Measurements from ENCODE around the gene CRYBA4.

CRYBA4 gene

DNA sequence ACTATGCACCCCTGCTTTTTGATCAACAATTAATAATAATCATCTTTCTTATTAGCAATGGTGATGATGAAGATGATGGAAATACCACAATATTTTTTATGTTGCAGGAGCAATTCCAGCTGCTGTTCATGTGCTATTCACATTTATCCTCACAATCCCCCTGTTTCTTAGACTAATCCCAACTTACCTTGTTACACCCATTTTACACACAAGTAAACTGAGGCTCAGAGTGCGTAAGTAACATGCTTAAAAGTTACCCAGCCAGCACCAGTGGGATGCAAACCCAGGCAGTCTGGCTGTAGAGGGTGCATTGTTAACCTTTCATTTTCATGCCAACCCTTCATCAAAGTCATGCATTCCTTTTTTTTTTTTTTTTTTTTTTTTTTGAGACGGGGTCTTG, 1.6 kb upstream of the CRYBA4 start:
- DNase-seq (ENCODE audit: low read depth in 4 of 4, low spot score in 1 of 4): no peak

DNA sequence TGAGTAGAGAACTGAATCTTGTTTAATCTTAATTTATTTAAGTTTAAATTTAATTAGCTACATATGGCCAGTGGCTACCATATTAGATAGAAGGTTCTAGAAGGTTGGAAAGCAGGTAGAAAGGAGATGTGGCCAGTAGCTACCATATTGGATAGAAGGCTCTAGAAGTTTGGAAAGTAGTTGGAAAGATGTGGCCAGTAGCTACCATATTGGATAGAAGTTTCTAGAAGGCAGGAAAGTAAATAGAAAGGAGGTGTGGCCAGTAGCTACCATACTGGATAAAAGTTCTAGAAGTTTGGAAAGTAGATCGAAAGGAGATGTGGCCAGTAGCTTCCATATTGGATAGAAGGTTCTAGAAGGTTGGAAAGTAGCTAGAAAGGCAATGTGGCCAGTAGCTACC, 2.2 kb downstream of the CRYBA4 start:
- no peak for DNase-seq (ENCODE audit: low read depth in 4 of 4, low spot score in 1 of 4)

DNA sequence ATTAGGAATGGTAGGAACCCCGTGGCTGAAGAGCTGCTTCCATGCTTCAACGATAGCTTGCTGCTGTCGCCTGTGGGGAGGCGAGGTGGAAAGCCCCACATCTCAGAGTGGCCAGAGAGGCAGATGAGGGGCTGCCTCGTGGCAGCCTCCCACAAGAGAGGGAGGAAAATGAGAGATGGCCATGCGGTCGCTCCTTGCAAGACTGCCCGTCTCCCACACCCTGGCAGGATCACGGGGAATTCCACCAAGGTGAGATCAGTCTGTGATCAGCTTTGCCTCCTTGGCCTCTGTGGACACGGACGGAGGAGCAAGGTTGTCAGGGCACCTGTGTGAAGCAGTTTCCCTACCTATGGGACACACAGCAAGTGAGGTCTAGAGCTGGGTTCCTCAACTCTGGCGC, 3.0 kb downstream of the CRYBA4 start:
- no peak for DNase-seq (ENCODE audit: low read depth in 4 of 4, low spot score in 1 of 4)

DNA sequence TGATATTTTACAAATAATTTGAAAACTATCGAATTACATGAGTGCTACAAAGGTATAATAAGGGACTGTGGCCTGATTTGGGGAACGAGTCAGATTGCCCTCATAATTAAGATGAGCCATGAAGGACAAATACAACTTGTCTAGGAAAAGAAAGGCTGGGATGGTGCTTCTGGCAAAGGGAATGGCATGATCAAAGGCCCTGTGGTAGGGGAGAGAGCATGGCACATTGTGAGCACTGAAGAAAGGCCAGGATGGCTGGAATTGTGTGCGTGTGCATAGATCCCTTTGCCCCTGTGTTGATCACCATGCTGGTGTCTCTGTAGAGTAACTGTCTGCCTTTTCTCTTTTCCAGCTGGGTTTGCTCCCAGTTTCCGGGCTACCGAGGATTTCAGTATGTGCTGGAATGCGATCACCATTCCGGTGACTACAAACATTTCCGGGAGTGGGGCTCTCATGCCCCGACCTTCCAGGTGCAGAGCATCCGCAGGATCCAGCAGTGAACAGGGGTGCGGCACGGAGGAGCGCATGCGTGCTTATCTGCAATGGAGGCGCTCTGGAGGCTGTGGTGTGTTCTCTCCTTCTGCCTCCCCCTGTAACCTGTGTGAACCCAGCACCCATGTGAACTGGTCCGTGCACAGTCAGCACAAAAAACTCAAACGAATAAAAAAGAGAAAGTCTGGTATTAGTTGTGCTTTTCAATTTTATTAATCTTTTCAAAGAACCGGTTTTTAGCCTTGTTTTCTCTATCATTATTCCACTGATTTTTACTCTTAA, 8.4 kb downstream of the CRYBA4 start:
- no peak for DNase-seq (ENCODE audit: low read depth in 4 of 4, low spot score in 1 of 4)

DNA sequence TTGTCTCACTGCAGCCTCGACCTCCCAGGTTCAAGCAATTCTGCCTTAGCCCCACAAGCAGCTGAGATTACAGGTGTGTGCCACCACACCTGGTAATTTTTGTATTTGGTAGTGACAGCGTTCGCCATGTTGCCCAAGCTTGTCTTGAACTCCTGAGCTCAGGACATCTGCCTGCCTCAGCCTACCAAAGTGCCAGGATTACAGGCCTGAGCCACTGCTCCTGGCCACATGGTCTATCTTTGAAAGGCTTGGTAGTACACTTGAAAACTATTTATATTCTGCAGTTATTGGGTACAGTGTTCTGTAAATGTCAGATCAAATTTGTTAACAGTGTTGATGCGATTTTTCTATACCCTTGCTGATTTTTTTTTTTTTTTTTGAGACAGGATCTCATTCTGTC, 9.5 kb downstream of the CRYBA4 start:
- DNase-seq (ENCODE audit: low read depth in 4 of 4, low spot score in 1 of 4): no peak

DNA sequence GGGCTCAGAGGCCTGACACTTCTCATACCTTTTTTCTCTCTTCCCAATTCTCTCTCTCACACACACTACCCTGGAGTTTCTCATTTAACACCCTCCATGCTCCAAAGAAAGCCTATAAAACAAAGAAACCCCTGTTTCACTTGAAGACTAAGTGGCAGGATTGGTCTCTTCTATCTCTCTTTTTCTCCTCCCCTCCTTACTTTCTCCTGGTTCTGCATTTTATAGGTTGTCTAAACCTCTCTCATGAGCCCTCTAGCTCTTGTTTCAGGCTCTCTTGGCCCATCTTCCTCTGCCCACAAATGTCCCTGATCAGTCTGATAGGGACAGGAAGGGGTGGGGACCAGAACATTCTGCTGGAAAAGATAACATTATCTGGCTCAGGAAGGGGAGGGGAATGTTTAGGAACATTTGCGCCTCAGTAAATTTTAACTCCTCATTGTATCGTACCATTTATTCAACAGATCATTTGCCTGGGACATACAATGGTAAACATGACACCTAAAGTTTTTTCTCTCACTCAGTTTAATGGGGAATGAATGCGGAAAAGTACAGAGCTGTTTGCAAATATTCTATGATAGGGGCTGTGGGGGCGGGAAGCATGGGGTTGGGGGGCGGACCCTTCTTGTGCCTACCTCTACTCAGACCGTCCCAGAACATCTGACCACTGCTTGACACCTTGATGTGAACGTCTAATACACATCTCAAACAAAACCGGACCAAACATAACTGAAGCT, 10.8 kb downstream of the CRYBA4 start:
- DNase-seq (ENCODE audit: low read depth in 4 of 4, low spot score in 1 of 4): no peak

DNA sequence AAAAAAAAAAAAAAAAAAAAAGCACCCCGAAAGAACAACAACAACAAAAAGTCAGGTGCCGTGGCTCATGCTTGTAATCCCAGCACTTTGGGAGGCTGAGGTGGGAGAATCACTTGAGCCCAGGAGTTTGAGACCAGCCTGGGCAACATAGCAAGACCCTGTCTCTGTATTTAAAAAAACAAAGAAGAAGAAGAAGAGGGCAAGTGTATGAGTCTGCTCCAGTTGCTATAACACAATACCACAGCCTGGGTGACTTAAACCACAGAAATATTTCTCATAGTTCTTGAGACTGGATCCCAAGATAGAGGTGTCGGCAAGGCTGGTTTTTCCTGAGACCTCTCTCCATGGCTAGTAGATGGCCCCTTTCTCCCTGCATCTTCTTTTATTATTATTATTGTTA, 12.4 kb downstream of the CRYBA4 start:
- DNase-seq (ENCODE audit: low read depth in 4 of 4, low spot score in 1 of 4): no peak

DNA sequence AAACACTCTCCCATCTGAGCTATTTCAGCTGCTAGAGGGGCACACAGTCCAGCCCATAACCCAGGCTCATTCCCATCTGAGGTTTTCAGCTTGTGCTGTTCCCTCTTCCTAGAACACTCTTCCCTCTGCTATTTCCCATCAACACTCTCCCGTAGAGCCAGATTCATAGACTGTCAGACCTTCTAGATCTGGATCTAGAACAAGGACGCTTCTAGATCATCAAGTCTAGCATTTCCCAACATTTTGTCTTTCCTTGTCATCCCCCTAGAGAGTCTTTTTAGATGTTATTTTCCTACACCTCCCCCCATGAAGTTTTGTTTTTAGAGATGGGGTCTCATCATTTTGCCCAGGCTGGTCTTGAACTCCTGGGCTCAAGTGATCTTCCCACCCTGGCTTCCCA, 13.4 kb downstream of the CRYBA4 start:
- no peak for DNase-seq (ENCODE audit: low read depth in 4 of 4, low spot score in 1 of 4)

DNA sequence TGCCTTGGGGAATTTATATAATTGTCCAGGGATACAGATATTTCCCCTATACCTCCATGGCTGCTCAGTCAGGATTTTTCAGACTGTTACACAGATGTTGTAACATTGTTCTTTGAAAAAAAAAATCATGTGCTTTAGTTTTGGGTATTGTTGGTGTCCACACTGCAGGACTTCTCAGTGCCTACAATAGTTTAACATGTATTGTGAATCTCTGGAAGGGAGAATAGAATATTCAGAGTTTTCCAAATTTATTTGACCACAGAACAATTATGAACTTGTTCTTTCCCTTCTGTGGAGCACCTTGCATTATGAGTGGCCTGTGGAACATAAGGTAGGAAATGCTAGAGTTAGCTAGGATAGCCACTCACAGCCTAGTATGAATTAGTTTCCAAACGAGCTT, 14.5 kb downstream of the CRYBA4 start:
- DNase-seq (ENCODE audit: low read depth in 4 of 4, low spot score in 1 of 4): no peak

DNA sequence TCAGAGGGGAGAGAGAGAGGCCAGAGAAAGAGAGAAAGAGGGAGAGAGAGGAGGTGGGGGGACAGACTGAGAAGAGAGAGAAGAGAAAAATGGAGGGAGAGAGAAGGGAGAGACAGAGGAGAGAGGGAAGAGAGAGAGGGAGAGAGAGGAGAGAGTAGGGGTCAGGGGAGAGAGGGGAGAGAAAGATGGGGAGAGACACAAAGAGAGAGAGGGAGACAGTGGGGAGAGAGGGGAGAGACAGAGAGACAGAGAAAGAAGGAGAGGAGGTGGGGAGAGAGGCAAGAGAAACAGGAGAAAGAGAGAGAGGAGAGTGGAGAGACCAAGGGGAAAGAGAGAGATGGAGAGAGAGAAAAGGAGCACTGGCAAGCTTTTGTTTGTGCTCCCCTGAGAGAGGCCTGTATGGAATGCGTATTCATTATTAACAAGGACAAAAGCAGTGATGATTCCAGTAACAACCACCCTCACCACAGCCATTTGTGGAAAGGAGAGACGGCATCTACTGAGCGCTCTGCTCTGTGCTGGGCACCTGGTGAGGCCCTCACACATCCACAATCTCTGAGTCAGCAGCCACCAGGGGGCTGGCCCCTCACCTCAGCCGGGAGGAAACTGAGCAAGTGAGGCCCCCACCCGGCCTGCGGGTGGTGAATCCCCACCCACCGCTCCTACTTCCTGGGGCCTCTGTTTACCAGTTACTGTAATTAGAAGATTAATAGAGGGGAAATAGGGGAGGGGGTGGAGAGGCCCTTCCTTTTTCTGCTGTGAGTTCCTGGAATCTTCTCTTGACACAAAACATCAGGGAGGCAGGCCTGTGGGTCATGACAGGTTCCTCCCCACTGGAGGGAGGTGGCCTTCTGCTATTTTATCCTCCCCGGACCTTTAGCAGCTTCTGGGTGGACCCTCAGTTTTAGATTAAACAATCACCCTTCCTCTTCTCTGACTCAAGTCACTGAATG, 21.0 kb downstream of the CRYBA4 start:
- peak; percentile 50 to 81 (median 63) for DNase-seq (ENCODE audit: low read depth in 4 of 4, low spot score in 1 of 4)

DNA sequence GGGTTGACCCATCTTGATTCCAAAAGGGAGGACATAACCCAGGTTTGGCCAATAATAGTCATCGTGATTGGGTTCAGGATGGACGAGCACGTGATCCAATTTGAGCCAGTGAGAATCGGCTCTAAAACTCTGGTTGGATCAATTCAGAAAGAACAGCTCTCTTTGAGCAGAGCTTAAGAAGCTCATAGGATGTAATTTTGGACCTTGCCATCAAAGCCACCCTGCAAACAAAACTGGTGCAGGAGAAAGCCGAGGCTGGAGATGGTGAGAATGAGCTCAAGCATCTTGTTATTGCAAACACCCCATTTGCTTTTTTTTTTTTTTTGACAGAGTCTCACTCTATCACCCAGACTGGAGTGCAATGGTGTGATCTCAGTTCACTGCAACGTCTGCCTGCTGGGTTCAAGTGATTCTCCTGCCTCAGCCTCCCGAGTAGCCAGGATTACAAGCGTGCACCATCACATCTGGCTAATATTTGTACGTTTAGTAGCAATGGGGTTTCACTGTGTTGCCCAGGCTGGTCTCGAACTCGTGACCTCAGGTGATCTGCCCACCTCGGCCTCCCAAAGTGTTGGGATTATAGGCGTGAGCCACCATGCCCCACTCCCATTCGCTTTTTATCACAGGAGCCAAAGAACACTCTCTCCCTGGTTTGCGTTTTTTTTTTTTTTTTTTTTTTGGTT, 21.8 kb downstream of the CRYBA4 start:
- DNase-seq (ENCODE audit: low read depth in 4 of 4, low spot score in 1 of 4): no peak

DNA sequence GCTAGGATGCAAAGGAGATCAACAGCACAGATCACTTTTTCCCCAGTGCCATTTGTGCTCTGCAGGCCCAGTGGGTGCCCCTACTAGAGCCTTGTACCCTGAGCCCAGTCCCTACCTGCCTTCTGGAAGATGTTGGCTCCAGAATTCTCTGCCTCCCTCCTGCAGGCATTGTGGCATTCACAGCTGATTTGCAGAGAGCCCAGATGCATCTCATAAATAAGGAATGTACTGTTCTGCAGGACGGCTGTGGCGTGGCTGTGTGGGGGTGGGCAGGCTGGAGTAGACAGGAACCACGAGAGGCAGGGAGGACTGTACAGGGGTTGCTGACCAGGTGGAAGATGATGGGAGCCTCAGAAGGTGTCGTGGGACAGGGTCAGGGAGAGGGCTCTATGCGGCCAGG, 24.4 kb downstream of the CRYBA4 start:
- DNase-seq (ENCODE audit: low read depth in 4 of 4, low spot score in 1 of 4): no peak

DNA sequence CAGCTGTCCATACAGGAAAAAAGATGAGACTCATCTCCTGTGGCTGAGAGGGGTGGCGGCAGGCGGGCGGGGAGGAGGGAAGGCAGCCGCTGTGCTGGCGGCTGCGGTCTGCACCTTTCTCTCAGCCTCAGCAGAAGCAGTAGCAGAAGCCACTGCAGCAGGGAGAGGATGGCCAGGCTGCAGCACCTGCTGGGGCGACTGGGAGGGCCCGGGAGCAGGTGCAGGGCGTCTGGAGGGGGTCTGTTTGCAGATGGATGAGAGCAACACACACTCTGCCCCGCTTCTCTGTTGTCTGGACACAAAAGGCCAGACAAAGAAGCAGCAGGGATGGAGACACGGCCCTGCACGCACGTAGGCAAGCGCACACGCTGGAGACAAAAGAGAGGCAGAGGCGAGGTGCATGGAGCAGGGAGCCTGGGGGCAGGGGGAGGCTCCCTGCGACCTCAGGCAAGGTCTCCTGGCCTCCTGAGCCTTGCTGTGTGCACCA, 26.3 kb downstream of the CRYBA4 start:
- no peak for DNase-seq (ENCODE audit: low read depth in 4 of 4, low spot score in 1 of 4)

DNA sequence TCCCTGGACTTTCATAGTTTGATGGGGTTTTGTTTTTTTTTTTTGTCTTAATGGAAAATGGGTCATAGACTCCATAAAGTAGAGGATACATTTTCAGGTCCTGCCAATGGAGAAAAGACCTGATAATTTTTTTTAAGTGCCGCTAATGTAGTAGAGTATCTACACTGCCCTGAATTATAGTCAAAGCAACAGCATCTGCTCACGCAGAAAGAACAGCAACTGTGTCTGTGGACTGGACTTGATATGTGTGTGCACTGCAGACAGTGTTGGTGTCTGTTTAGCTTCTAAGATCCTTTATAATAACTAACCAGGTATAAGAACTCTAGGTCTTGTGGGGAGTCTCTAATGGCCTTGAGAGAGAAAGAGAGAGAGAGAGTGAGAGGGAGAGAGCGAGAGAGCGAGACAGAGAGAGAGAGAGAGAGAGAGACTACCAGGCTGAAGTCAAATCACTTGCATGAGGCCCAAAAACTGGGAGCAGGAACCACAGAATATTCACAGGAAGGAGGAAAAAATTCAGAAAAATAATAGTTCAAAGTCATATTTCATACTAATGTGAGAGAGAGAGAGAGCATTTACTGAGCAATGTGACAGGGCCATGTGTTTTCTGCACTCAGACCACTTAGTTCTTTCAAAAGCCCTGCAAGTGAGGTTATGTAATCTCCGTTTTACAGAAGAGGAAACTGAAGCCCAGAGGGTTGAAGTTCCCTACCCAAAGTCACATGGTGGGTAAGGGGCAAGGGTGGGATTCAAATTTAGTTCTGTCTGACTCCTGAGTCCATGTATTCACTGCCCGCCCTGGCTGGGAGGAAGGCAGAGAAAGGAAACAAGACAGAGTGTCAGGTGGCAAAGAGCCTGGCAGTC, 27.0 kb downstream of the CRYBA4 start:
- no peak for DNase-seq (ENCODE audit: low read depth in 4 of 4, low spot score in 1 of 4)

DNA sequence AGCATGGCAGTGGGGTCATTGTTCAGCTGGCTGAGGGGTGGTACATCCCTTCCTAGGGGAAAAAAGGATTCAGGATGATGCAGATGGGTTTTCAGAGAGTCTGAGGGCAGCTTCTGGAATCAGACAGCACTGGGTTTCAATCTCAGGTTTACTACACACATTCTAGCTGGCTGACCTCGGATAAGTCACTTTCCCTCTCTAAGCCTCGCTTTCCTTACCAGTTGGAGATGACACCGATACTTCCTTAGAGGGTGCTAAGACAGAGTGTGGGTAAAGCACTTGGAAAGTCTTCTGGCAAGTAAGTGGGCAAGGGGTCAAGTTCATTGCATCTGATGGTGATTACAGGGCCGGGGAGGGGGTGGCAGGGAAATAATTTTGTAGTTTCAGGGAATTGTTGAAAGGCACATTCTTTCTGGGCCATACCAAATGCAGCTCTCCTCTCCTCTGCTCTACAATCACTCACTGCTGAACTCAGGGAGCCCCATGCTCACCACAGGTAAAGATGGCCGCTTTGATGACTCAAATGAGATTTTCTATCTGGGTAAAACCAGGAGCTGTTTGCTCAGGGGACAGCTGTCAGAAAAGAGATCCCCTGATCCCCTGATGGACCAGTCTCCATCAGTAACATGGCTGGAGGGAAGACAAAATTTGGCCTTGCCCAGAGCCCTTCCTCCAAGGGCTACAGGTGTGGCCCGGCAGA, 29.1 kb downstream of the CRYBA4 start:
- no peak for DNase-seq (ENCODE audit: low read depth in 4 of 4, low spot score in 1 of 4)

DNA sequence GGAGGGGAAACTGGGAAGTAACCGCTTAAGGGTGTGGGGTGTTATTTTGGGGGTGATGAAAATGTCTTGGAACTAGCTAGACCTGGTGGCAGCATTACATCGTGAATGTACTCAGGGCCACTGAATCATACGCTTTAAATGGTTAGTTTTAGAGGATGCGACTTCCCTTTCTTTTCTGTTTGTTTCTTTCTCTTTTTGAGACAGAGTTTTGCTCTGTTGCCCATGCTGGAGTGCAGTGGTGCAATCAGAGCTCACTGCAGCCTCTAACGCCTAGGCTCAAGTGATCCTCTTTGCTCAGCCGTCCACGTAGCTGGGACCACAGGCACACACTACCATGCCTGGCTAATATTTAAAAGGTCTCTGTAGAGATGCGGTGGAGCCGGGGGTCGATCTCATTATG, 30.1 kb downstream of the CRYBA4 start:
- no peak for DNase-seq (ENCODE audit: low read depth in 4 of 4, low spot score in 1 of 4)

DNA sequence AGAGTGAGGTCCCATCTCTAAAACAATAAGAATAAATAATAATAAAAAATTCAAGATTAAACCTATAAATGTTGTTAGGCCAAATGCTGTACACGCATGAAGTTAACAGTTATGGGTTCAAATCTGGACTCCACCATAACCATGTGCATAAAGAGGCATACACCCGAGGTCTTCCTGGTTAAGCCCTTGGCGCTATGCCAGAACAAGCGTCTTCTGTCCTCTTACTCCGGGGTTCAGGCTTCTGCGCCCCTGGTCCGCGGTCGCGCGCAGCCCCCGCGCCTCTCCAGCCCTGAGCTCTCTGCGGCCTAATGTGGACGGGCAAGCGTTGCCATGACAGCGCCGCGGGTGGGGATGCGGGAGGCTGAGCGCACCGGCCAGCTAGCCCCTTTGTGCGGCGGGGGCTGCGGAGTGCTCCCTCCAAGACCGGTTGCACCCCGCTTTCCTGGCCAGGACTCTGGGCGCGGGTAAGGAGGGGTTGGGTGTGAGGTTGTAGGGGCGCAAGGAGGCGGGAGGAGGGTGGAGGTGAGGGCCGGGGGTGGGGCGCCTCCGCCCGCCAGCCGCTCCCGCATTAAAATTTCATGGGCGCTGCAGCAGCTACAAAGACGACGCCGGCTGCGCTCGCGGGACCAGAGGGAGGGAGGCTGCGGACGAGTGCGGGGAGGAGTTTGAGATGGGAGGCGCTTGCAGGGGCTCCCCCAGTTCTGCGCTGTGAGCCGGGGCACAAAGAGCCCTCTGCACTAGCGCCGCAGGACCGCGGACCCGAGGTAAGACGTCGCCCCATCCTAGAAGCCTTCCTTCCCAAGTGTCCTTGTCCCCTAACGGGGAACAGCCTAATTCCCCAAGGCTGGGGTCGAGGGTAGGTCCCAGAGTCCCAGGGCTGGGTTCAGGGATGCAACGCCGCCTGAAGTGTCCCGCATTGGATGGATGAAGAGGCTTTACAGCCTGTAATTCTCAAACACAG, 35.4 kb downstream of the CRYBA4 start, which contains the start of gene MIAT:
MIAT (plus strand) TSS at position 698 of the 961 bp plus-strand sequence.
- peak in 2 of 4 experiments; percentile 51 to 52 for DNase-seq (ENCODE audit: low read depth in 4 of 4, low spot score in 1 of 4)

DNA sequence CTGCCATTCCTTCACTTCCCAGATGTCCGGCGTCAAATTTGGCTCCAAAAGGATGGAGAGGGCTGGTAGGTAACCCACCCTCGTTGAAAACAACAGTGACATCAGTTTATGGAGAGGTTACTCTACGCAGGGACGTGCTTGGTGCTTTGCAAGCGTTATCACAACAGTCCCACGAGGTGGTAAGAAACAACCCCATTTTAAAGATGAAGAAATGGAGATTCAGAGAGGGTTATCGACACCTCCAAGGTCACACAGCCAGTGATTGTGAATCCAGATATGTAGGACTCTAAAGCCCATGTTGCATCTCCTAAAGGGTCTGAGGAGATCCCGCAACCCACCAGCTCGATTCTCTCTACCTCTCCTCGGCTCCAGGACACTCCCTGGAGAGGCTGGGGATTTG, 36.4 kb downstream of the CRYBA4 start:
- no peak for DNase-seq (ENCODE audit: low read depth in 4 of 4, low spot score in 1 of 4)
